ENCODE results near the gene ALX3. TPM values are rescaled to one million over a fixed set of nuclear protein-coding genes. Genes with fewer than 3 reads are reported as not detected.

The ALX3 gene
- total RNA-seq, 1 experiment from 2014 or later, result not detected

GRCh38 chr1:110018396-110018795 is 52.1 kb downstream of the ALX3 start:
- no peak for DNase-seq (ENCODE audit: low spot score)
- in situ Hi-C loops (cut with HindIII; ENCODE audit: low sequenced_read_pairs), result no loop called here

GRCh38 chr1:110017792-110018191 is 52.7 kb downstream of the ALX3 start:
- no peak for DNase-seq (ENCODE audit: low spot score)
- in situ Hi-C loops (cut with HindIII; ENCODE audit: low sequenced_read_pairs), result no loop called here

GRCh38 chr1:110012100-110012780 is 58.2 kb downstream of the ALX3 start:
- DNase-seq (ENCODE audit: low spot score), result no peak
- in situ Hi-C loops (cut with HindIII; ENCODE audit: low sequenced_read_pairs), result no loop called here

- in situ Hi-C loops (cut with HindIII; ENCODE audit: low sequenced_read_pairs), result no loop called here
- DNase-seq (ENCODE audit: low spot score), result peak; percentile 82
Measured at GRCh38 chr1:110011527-110012041, 58.9 kb downstream of the ALX3 start.

Other genes starting within 250 kb of the ALX3 start
- 12.7 and 13.4 TPM in 2 replicates for gene CSF1, start 159.8 kb downstream of the ALX3 start, total RNA-seq (2014; rRNA removed; shearing (Covaris generic))
- 20.5 and 24.2 TPM in 2 replicates for gene AHCYL1, start 85.9 kb downstream of the ALX3 start, total RNA-seq (2014; rRNA removed; shearing (Covaris generic))
- 28.1 and 28.3 TPM in 2 replicates for gene STRIP1, start 36.0 kb downstream of the ALX3 start, total RNA-seq (2014; rRNA removed; shearing (Covaris generic))
- gene UBL4B, start 41.8 kb upstream of the ALX3 start, total RNA-seq (2014; rRNA removed; shearing (Covaris generic)), result not detected in 2 replicates
- gene SLC6A17, start 79.8 kb upstream of the ALX3 start, total RNA-seq (2014; rRNA removed; shearing (Covaris generic)), result 0.92 and 1.3 TPM in 2 replicates
- 4.8 and 5.9 TPM in 2 replicates for gene KCNC4, start 139.6 kb upstream of the ALX3 start, total RNA-seq (2014; rRNA removed; shearing (Covaris generic))